Heart left ventricle (tissue), 16 donors: ENCODE results near the gene ARPIN. TPM values are rescaled to one million over a fixed set of nuclear protein-coding genes. Genes with fewer than 3 reads are reported as not detected.

Experiments used
- ATAC-seq, 4 donors: fragments of 200-7000 bp; cut with Tn5 transposase; one replicate each; pipeline ENCODE4 v1.9.1; 2020 to 2022; ENCODE audit warnings: moderate library complexity in 4 of 4, mild to moderate bottlenecking in 3 of 4, moderate number of reproducible peaks in 1 of 4
- DNase-seq, 5 donors: peaks; one replicate each; pipeline ENCODE4 v3.0.0-alpha.2; 2020
- H3K27ac ChIP-seq, 12 donors: fragments of 200-600 bp; sonication (generic) in 4 of 12; one replicate each; pipeline versions ENCODE4 v1.5.0 to v1.8.0; 2016 to 2022; ENCODE audit warnings: mild to moderate bottlenecking in 2 of 12
- H3K27me3 ChIP-seq, 9 donors: fragments of 200-600 bp; sonication (generic) in 2 of 9; one replicate each; pipeline versions ENCODE4 v1.5.1 to v1.8.0; 2016 to 2022; ENCODE audit warnings: mild to moderate bottlenecking in 3 of 9
- H3K36me3 ChIP-seq, 9 donors: fragments of 200-600 bp; sonication (generic) in 2 of 9; one replicate each; pipeline versions ENCODE4 v1.5.0 to v1.8.0; 2018 to 2022; ENCODE audit warnings: mild to moderate bottlenecking in 2 of 9
- H3K4me1 ChIP-seq, 12 donors: fragments of 200-600 bp; sonication (generic) in 4 of 12; one replicate each; pipeline versions ENCODE4 v1.5.0 to v1.8.0; 2016 to 2022; ENCODE audit warnings: mild to moderate bottlenecking in 3 of 12
- H3K4me3 ChIP-seq, 12 donors: fragments of 200-600 bp; sonication (generic) in 4 of 12; one replicate each; pipeline versions ENCODE4 v1.5.0 to v1.8.0; 2017 to 2022; ENCODE audit warnings: mild to moderate bottlenecking in 9 of 12, moderate library complexity in 4 of 12
- H3K9me3 ChIP-seq, 12 donors: fragments of 200-600 bp; sonication (generic) in 4 of 12; one replicate each; pipeline versions ENCODE4 v1.5.0 to v1.8.0; 2016 to 2022; ENCODE audit warnings: mild to moderate bottlenecking in 1 of 12
- POLR2A ChIP-seq, 2 donors: fragments of 450-650 bp; IDR thresholded peaks; one replicate each; pipeline ENCODE4 v1.6.1; 2017; ENCODE audit warnings: antibody characterized with exemption in 2 of 2, mild to moderate bottlenecking in 2 of 2, moderate library complexity in 2 of 2
- WGBS, 4 donors: extraction: QIAGEN DNeasy Blood & Tissue Kit in 2 of 4; methylation state at CpG; one replicate each; pipeline versions ENCODE4 v1.1.5 to v1.1.7; 2013 to 2018; 5-methylcytosine and 5-hydroxymethylcytosine counted together
- intact Hi-C, 10 donors: fragments of 100-400 bp; cut with DNase I; formaldehyde crosslinking; loops; one replicate each; pipeline versions ENCODE4 v1.11.1 to v1.14.2; 2022
- polyA plus RNA-seq, 2 donors: library from polyadenylated mRNA; stranded (reverse); fragments of 200-250 nt; gene quantifications; one replicate each; pipeline ENCODE4 v1.2.3, GENCODE V29; 2013
- total RNA-seq, 9 donors: library from RNA; depleted of rRNA in 2 of 9; stranded (reverse); fragments of >200 nt in 2 of 9; fragmentation: NEBNext Ultra II Directional in 3 of 9; extraction: Animal tissue kit (Norgen Biotek cat#: 25700) in 3 of 9; gene quantifications; one replicate each; pipeline versions ENCODE4 v1.1.0 to v1.2.4, GENCODE V29; 2016 to 2023
- TF ChIP-seq, protein P1 (sequence below), 12 donors: fragments of 200-600 bp; sonication (generic) in 4 of 12; IDR thresholded peaks; one replicate each; pipeline versions ENCODE4 v1.5.0 to v1.8.0; 2018 to 2022; ENCODE audit warnings: antibody characterized with exemption in 12 of 12, mild to moderate bottlenecking in 5 of 12
- donor health status: ischemic (EF 13 %, LVEDD 7.1; RV severe dilation, severe dysfunction).
- donor health status: healthy with polysubstance abuse.
- donor health status: DM: no; HTN: yes; CAD: no.
- donor health status: DM: no; HTN: no; CAD: no.
- donor health status: ischemic (EF 25% LVEDD 6.9; RV normal size, moderate dysfunction).
- donor health status: ischemic (EF 25% LVEDD 5.7; RV mildly dilated, moderate dysfunction).
- donor health status: healthy.
- donor health status: DM: yes; HTN: yes; CAD: no.
- donor health status: ischemic (EF 35%, LVEDD 5.7; RV mildly dilated, moderate dysfunction).
- donor health status: nonischemic (EF 11% LVEDD 7.7; RV severe dilation, severe dysfunction).
- donor health status: DM: yes; HTN: yes; CAD: no.
- donor health status: PGD.
- donor health status: ischemic (EF 29% LVEDD 5.4; RV normal size, mild dysfunction).
- donor health status: nonischemic (EF 23%, LVEDD 6.1; RV moderate dilation, normal function).

The ARPIN gene
- total and polyA plus RNA-seq, 11 donors: 7.3 to 15.3 (median 11.5) TPM

GRCh38 chr15:89903015-89903857 is 9.5 kb downstream of the ARPIN start:
- Histone ChIP-seq H3K27me3 (no peaks in the 10 kb centered on the region), H3K36me3 (peaks cover 0 to 76% (median 49%) of the 10 kb centered on the region in 9 donors)
- DNase-seq: no peak

DNA sequence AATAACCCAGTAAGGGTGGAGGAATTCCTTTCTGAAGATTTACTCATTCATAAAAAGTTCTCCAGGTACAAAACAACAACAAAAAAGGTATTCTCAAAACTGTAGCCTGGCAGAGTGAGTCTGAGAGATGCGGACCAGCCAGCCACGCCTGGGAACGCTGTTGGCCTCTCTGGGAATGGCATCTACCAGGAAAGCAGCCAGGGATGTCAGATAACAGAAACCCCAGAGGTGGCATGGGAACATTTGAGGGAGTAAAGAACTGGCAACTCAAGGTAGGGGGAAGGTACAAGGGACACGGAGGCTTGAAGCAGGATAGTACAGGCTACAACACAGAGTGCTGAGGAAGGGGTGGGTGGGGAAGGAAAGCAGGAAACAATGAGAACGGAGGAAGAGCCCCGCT is 11.9 kb downstream of the ARPIN start:
- ATAC-seq (peak; percentile 86 to 90 (median 88)), DNase-seq (peak in 4 of 5 donors; percentile 32 to 71 (median 50))
- peak overlapping the region in 4 of 12 donors; percentile 16 to 50 (median 30) for H3K27ac ChIP-seq
- 47 to 60% (median 52%) methylated on average over 6 of the region's 6 CpGs for WGBS, 4 donors
- peaks cover 0 to 52% (median 30%) of the 10 kb centered on the region in 9 donors for H3K36me3 ChIP-seq
- no peak overlapping the region for H3K4me3 ChIP-seq
- H3K27me3 ChIP-seq: no peaks in the 10 kb centered on the region
- no peaks in the 10 kb centered on the region for H3K9me3 ChIP-seq
- peaks cover 0 to 9% (median 1%) of the 10 kb centered on the region in 12 donors for H3K4me1 ChIP-seq
- TF ChIP-seq, protein P1, sequence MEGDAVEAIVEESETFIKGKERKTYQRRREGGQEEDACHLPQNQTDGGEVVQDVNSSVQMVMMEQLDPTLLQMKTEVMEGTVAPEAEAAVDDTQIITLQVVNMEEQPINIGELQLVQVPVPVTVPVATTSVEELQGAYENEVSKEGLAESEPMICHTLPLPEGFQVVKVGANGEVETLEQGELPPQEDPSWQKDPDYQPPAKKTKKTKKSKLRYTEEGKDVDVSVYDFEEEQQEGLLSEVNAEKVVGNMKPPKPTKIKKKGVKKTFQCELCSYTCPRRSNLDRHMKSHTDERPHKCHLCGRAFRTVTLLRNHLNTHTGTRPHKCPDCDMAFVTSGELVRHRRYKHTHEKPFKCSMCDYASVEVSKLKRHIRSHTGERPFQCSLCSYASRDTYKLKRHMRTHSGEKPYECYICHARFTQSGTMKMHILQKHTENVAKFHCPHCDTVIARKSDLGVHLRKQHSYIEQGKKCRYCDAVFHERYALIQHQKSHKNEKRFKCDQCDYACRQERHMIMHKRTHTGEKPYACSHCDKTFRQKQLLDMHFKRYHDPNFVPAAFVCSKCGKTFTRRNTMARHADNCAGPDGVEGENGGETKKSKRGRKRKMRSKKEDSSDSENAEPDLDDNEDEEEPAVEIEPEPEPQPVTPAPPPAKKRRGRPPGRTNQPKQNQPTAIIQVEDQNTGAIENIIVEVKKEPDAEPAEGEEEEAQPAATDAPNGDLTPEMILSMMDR (IDR thresholded peaks at IDR 0.05): no peak
- TF ChIP-seq POLR2A (IDR thresholded peaks at IDR 0.05): no peak
- intact Hi-C loops: loop anchor here in 4 of 10 donors (2.0 to 5.0 kb wide), 3 partner anchors 171 to 178 kb away; no protein-coding TSS in a partner anchor

More at GRCh38 chr15:89903015-89903857, 9.5 kb downstream of the ARPIN start:
- WGBS, 4 donors: 94 to 96% (median 95%) methylated on average over 13 to 15 of the region's 15 CpGs
- Histone ChIP-seq H3K9me3 (no peaks in the 10 kb centered on the region), H3K4me1 (peaks cover 0 to 9% (median 1%) of the 10 kb centered on the region in 12 donors), H3K4me3 (no peak overlapping the region), H3K27ac (no peak overlapping the region)
- no peak for TF ChIP-seq POLR2A (IDR thresholded peaks at IDR 0.05)
- TF ChIP-seq, protein P1 (IDR thresholded peaks at IDR 0.05): no peak
- ATAC-seq: no peak
- intact Hi-C loops: loop anchor here in 3 of 10 donors (5.0 kb wide), 2 partner anchors 169 to 174 kb away; no protein-coding TSS in a partner anchor

DNA sequence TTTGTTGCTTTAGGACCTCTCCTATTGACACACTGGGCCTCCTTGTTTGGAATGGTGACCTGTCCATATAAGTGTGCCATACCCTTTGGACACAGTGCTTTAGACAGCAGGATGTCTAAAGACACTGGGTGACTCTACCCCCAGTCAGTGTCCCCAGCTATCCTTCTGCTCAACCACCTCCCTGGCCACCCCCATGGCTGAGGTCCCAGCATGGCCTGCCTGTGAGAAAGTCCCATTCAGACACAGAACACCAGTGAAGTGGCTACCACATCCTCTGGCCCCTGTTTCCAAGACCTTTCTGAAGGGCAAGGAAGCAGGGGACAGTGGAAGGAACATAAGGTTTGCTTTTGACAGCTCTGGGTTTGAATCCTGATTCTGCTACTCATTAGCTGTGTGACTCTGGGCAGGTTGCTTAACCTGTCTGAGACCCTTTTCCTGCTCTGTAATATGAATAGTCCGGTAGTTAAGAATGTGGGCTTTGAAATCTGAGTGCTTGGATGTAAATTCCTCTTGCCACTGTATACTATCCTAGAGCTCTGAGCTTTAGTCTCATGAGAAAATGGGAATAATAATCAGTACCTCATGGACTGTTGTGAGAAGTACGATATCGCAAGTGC is 12.7 kb downstream of the ARPIN start:
- Histone ChIP-seq H3K36me3 (peaks cover 0 to 50% (median 30%) of the 10 kb centered on the region in 9 donors), H3K27ac (peak overlapping the region in 2 of 12 donors; percentile 16 to 50), H3K4me3 (no peak overlapping the region), H3K9me3 (no peaks in the 10 kb centered on the region), H3K27me3 (no peaks in the 10 kb centered on the region), H3K4me1 (peaks cover 0 to 9% (median 1%) of the 10 kb centered on the region in 12 donors)
- ATAC-seq: no peak
- 92 to 97% (median 94%) methylated on average over 3 of the region's 3 CpGs for WGBS, 4 donors
- no peak for TF ChIP-seq POLR2A (IDR thresholded peaks at IDR 0.05)
- TF ChIP-seq, protein P1 (IDR thresholded peaks at IDR 0.05): no peak
- no peak for DNase-seq
- intact Hi-C loops: loop anchor here in 6 of 10 donors (2.0 to 10.0 kb wide), 5 partner anchors 105 to 187 kb away; partner anchors contain the start of gene ZNF710 (in 1 of the 6)
